ENCODE data around the gene SPRY1.

The SPRY1 gene

DNA sequence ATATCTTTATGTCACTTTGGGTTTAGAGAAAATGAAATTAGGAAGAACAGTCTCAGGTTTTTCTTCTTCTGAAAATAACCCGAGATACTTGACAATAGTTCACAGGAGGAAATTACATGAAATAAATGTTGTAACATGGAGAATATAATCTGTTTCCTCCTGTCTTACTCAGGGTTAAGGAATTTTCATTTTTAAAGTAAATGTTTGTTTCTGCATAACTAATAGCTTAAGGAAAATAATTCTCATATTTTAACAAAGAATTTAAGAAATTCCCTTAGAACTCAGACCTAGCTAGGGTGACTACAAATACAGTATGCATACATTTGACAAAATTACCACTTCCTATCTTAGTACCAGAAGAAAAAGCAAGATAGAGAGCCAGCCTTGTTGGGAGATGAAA, 17.2 kb upstream of the SPRY1 start:
- no peak for DNase-seq (ENCODE audit: low read depth in 2 of 2)

DNA sequence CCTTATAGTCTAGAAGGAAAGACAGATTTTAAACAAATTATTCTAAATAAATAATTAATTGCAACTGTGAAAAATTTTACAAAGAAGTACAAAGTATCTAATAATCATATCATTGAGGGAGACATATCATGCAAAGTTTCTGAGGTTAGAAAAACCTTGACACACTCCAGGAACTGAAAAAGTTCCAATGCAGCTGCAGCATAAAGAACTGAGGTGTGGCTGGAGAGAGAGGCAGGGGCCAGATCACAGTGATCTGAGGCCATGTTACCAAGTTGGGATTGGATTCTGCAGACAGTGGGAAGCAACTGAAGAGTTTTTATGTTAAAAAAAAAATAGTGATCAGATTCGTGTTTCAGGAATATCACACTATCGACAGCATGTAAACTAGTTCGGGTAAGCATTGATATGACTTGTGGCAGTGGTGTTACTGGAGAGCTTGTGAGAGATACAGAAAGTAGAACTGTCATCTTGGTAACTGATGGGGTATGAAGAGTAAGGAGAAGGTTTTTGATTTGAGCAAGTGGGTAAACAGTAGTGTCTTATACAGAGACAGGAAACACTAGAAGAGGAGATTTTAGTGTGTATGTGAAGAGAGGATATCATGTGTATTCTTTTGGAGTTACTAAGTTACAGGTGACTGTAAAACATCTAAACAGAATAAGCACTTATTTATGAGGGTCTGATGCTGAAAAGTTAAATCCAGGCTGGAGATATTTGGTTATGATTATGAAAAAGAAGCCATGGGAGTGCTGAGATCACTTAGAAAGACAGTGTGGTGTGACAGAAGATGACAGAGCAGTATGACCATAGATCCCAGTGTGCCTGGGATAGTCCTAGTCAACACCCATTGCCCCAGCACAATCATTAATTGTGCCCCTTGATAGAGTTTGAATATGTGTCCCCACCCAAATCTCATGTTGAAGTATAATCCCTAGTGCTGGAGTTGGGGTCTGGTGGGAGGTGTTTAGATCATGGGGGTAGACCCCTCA, 15.6 kb upstream of the SPRY1 start:
- no peak for DNase-seq (ENCODE audit: low read depth in 2 of 2)

DNA sequence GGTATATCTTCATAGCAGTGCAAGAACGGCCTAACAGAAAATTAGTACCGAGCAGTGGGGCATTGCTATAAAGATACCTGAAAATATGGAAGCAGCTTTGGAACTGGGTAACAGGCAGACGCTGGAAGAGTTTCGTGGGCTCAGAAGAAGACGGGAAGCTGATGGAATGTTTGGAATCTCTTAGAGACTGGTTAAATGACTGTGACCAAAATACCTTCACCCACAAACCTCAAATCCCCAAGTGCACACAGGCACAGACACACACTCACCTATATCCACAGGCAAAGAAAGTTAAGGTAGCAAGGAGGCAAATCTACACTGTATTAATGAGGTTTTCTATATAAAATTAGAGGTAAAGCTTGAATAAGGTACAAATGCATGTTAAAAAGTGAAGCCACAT, 14.6 kb upstream of the SPRY1 start:
- no peak for DNase-seq (ENCODE audit: low read depth in 2 of 2)

DNA sequence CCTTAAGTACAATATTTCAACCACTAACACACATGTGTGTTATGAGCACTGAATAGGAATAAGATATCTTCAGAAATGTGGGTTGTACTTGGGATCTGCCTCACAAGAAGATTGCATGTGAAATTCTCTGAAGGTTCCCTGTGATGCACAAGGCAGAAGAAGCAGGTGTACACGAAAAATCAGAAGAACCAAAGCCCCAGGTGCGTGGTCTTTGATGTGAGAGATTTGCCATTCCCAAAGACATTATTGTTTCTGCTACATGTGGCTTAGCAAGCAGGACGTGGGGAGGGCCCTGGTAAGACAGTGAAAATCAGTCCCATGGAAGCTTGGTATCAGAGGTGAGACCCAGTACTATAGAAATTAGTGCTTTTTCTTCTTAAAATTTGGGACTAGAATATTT, 13.0 kb upstream of the SPRY1 start:
- DNase-seq (ENCODE audit: low read depth in 2 of 2) = no peak

DNA sequence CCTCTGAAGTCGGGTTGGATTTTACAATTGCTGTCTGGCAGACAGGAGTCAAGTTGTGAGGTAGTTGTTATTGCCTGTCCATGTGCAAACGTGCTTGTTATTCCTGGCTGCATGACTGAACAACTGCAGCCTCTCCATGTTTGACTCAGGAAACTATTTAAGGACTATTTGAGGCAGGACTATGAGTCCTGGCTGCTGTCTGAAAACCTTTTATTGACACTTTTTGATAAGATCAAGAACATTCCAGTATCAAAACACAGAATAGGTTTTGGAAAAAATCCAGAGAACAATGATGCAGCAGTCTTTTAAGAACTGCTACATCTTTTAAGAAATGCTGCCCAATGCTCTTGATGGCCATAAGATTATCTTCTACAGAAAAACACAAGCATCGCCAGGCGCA, 10.0 kb upstream of the SPRY1 start:
- no peak for DNase-seq (ENCODE audit: low read depth in 2 of 2)

DNA sequence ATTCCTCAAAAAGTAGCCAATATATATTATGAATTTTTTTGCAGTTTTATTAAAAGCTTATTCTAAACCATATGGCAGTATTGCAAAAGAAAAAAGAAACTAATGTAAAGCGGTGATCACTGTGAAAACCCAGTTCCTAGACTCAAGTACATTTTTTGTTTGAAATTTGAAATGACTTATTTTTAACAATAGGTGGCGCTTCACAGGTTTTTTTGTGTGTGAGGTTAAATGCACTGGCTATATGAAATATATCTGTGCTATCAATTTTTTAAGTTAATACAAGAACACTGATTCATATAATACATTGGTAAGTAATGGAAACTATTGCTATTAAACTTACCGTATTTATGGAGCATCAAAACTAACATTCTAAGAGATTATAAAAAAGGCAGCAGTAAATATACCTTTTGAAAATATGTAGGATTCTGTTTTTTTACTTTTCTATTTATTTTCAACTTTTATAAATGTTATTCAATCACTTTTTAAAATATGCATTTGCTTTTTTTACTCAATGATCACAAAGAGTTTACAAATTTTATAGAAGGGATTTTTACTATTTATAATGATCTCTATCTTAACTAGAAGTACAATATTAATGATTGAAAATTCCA, 5.6 kb upstream of the SPRY1 start:
- DNase-seq (ENCODE audit: low read depth in 2 of 2) = no peak

DNA sequence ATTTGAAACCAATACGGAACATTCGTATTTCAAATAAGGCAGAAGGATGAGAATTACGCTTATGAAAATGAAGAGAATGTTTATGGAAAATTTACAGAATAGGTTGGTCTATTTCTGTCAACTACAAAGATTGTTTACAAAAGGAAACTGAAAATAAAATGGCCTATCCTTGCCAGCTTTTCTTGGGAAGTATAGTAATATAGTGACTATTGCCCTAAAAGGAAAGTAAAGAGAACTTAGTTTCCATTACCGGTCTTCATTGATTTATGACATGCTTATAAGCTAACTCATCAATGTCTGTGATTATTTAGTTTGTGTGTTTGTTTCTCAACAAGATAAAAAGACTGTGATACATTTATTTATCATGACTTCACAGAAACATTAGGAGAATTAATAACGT, 2.9 kb upstream of the SPRY1 start:
- DNase-seq (ENCODE audit: low read depth in 2 of 2) = no peak

DNA sequence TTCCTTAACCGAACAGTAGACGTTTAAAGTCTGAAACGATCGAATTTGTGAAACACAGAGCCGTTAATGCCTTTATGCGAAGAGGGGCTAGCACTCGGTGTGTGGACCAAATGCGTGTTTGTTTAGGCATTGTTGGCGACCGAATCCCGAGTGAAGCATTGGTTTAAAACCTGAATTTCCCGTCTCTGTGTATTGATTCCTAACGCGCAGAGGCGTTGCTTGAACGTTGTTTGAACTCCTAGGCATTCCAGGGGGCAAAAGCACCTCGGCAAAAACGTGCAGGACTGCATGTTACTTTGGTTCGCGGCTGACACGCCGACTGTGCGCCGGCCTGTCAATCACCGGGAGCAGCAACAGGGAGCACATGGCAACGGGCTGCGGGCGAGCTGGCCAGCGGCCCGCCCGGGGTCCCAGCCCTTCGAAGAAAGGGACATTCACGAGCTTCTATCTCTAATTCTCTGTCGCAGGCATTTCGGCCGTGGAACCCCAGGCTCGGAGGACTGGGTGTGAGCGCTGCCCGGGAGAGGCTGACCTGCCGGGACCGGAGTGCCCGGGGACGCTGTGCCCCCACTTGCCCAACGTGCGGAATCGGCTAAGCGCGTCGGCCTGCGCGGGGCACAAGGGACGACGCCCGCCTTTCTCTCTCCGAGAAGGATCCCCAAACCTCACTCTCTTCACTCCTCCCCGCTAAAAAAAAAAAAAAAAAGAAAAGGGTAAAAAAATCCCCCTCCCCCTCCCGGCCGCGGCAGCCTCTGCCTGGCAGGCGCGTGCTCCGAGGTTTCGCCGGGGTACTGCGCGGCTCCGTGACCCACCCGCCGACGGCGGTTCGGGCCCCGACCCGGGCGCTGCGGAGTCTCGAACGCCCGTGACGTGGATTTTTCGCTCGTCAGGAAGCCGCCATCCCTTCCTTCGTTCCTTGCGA, 810 bp downstream of the SPRY1 start:
- peak; percentile 4 to 9 for DNase-seq (ENCODE audit: low read depth in 2 of 2)

DNA sequence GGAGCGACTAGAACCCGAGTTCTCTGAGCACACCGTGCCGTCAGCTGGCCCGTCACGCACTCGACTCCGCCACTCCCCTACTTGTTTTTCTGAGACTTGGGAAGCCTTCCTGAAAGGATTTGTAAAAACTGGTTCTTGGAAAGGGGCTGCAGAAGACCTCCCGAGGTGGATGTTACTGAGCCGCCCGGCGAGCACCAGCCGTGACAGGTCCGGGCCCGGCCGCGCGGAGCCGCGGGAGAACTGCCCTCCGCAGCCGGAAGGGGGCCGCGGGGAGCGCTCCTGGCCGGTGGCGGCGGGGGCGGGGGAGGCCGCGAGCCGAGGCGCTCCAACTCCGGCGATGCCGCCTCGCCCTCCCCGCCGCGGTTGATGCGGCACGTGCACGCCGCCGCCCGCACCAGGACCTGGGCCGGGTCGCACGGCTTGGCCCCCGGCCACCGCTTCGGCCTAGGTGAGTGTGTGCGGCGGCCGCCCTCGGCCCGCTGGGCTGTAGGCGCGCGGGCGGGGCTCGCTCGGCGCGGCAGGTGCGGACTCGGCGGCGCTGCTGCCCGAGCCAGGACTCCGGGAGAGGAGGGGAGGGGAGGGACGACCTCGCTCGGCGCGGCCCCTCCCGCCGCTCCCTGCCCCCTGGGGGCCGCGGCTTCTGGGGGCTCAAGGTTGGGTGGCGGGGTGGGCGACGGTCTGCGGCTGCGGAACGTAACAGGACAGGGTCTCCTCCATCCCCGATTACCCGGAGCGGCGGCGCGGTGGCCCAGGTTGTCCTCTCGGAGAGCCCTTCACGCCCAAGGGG, 1.7 kb downstream of the SPRY1 start:
- peak; percentile 34 to 38 for DNase-seq (ENCODE audit: low read depth in 2 of 2)

DNA sequence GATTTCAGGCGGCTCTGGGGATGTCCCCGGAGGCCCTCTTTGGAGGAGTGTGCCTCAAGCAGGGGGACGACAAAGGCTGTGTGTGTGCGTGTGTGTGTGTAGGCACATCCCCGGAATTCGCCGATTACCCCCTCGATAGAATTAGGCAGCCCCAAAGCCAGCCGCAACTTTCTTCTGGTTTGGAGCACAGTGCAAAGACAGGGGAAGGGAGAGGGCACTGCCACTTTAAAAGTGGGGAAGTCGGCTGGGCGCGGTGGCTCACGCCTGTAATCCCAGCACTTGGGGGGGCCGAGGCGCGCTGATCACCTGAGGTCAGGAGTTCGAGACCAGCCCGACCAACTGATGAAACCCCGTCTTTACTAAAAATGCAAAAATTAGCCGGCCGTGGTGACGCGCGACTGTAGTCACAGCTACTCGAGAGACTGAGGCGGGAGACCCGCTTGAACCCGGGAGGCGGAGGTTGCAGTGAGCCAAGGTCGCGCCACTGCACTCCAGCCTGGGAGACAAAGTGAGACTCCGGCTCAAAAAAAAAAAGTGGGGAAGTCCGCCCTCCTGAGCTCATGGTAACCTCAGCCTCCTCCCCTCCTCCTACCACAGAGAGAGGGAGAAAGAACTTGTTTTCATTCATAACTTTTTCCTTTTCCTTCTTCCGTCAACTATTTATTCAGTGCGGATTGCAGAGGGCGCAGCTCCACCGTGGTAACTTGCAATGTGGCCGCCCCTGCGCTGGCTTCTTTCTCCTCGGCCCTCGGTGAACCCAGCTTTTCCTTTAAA, 2.4 kb downstream of the SPRY1 start:
- DNase-seq (ENCODE audit: low read depth in 2 of 2) = peak in 1 of 2 donors; percentile 8

DNA sequence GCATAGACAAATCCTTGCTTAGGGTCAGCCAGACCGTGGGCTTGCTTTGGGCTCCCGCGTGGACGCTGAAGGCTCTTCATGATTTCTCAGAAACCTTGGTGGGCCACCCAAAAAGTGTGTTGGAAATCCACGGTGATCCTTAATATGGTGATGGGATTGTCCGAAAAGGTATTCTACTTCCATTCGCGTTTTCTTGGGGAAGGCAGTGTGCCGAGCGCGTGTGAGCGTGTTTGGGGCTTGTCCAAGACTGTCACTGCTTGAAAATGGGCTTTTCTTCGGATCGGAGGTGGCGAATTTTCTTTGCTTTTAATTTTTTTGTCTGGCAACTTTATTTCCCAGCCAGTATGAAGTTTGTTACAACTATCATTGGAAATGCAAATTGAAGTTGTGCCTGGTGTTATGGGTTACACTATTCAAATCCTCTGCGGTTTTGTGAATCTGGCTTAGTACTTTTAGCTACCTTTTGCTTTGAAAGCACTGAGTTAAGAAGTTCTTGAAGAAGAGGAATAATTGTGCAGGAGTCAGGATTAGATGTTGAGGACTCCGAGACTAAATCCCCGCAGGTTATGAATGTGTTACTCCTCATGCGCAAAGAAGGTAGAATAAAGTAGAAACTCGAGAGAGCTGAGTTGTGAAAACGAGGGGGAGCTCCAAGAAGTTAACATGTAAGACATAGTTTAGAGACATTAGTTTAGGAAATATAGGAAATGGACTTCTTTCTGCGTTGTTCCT, 3.2 kb downstream of the SPRY1 start:
- no peak for DNase-seq (ENCODE audit: low read depth in 2 of 2)

DNA sequence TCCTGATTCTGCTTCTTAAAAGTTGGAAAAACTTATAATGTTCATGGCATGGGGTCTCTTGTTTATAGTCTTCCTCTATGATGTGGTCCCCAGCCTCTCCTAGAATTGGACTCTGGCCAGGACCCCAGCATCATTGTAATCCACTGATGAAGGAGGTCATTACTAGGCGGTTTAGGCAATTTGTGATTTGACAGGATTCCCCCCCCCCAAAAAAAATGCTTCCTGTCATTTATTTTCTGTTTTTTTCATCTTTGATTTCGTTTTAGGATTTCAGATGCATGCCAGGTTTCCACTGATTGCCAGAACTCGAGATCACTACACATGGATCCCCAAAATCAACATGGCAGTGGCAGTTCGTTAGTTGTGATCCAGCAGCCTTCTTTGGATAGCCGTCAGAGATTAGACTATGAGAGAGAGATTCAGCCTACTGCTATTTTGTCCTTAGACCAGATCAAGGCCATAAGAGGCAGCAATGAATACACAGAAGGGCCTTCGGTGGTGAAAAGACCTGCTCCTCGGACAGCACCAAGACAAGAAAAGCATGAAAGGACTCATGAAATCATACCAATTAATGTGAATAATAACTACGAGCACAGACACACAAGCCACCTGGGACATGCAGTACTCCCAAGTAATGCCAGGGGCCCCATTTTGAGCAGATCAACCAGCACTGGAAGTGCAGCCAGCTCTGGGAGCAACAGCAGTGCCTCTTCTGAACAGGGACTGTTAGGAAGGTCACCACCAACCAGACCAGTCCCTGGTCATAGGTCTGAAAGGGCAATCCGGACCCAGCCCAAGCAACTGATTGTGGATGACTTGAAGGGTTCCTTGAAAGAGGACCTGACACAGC, 4.9 kb downstream of the SPRY1 start:
- DNase-seq (ENCODE audit: low read depth in 2 of 2) = no peak

DNA sequence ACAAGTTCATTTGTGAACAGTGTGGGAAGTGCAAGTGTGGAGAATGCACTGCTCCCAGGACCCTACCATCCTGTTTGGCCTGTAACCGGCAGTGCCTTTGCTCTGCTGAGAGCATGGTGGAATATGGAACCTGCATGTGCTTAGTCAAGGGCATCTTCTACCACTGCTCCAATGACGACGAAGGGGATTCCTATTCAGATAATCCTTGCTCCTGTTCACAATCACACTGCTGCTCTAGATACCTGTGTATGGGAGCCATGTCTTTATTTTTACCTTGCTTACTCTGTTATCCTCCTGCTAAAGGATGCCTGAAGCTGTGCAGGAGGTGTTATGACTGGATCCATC, 5.5 kb downstream of the SPRY1 start:
- DNase-seq (ENCODE audit: low read depth in 2 of 2) = no peak

DNA sequence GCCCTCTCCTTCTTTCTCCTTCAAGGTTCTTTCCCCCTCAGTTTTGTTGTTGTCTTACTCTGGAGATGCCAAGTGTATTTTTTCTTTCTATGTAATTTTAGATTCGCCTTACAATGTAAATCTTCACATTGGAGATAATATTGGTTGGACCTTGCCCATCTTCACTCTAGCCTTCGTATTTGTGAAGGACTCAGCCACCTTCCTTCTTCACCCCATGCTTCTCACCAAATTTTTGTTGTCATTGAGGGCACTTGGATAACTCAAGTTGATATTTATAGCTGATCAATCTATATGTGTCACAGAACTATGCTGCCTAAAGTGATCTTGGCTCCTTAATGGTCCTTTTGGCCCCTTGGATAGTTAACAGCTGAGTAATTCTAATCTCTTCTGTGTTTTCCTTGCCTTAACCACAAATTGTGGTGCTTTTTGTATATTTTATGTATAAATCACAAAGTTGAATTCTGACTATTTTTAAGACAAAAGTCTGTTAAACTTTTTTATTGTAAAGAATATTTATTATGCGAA, 6.5 kb downstream of the SPRY1 start:
- no peak for DNase-seq (ENCODE audit: low read depth in 2 of 2)

DNA sequence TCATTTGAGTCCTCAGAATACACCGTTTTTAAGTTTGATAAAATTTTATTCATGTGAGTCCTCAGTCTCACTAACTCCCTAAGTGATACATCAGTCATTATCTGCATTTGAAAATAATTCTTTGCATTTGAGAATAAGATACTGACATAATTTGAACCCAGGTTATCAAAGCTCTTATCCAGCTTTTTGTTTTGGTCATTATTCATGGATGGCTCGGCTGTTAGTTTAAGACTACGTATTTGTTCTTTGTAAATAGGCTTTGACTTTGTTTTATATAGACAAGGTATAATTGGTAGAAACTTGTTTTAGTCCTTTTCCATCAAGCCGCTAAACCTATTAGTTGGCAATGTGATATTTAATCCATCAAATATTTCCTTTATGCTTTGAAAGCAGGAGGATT, 7.9 kb downstream of the SPRY1 start:
- DNase-seq (ENCODE audit: low read depth in 2 of 2) = no peak

DNA sequence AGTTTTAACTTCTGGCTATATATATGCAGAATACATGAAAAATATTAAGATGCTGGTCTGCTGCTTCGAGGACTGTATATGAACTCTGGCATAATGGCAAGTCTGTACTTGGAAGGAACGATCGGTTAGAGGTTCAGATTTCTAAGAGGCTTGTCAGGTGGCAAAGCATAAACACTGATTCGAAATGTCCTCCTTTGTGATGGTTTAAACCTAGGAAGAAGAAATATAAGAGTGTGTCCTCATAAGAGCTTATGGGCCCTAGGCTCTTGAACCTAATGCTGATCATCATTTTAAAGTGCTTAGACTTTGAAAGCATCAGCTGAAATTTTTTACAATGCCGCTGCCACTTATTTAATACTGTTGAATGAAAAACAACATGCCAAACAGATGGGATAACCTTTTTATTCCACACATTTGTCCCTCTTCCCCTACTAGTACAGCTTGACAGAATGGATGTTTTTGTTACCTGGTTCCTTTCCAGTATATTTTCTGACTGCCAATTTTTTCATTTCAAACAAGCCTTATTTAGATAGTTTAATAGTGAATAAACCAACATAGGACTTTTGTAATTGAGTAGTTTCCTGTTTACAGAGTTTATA, 8.8 kb downstream of the SPRY1 start:
- no peak for DNase-seq (ENCODE audit: low read depth in 2 of 2)

DNA sequence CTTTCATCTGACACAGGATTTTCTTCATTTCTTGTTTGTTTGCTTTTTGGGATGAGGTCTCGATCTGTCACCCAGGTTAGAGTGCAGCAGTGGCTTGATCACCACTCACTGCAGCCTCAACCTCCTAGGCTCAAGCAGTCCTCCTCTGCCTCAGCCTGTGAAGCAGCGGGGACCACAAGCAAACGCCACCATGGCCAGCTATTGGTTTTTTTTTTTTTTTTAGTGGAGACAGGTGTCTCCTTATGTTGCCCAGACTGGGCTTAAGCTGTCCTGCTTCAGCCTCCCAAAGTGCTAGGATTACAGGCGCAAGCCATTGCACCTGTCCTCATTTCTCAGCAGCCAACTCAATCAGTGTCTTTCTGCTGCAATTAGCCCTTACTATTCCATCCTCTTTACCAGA, 10.3 kb downstream of the SPRY1 start:
- DNase-seq (ENCODE audit: low read depth in 2 of 2) = no peak

DNA sequence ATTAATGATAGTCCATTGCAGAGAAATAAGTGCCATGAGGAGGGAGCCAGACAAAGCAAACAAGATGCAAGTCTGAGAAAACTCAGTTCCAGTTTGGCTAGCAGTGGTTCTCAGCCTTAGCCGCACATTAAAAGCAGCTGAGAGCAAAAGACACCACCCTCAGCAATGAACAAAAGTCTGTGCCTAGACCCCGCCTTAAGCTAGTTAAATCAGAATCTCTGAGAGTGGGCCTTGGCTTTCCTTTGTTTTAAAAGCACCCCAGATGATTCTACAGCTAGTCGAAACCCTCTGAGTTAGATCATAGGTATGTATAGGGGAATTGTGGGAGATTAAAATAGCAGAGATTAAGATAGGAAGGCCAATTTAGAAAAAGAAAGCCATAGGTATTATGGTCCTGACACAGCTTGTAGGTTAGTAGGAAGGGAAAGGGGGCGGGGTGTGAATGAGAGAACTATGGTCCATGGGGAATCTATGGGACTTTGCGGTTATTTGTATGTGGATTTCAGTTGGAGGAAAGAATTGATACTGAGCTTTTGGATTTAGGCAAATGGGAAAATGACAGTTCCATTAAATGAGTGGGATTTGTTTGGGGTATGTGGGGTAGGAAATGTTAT, 12.0 kb downstream of the SPRY1 start:
- no peak for DNase-seq (ENCODE audit: low read depth in 2 of 2)
